GM10847 (cell line): ENCODE results near the gene SETMAR.

Experiments
- POLR2A ChIP-seq: IDR thresholded peaks from 2 replicates; pipeline ENCODE4 v1.6.1; 2011; ENCODE audit not compliant: insufficient read length; ENCODE audit errors: extremely low read depth

SETMAR gene

GRCh38 chr3:4306860-4307259 is 3.7 kb downstream of the SETMAR start:
- TF ChIP-seq POLR2A, result no peak

- no peak for TF ChIP-seq POLR2A
Observed at GRCh38 chr3:4309491-4310128, 6.4 kb downstream of the SETMAR start.

DNA sequence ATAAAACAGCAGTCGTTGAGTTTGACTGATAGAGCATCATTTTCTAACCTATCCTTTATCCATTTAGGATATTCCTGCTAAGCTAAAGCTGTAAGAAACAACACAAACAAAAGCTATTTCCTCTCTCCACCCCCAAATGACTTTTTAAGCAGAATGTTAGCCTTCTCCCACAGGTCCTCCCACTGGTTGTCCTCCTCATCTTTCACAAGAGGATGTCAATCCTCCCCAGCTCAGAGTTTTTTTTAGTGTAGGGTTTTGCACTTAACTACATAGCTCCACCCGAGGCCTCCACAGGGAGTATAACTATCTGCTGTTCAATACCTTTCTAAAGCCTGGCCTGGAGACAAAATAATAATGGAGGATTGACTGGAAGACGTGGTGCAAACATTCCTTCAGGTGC is 7.8 kb downstream of the SETMAR start:
- no peak for TF ChIP-seq POLR2A

GRCh38 chr3:4311496-4311895 is 8.3 kb downstream of the SETMAR start:
- TF ChIP-seq POLR2A, result no peak

- TF ChIP-seq POLR2A, result no peak
Observed at GRCh38 chr3:4313606-4314293, 10.6 kb downstream of the SETMAR start.

DNA sequence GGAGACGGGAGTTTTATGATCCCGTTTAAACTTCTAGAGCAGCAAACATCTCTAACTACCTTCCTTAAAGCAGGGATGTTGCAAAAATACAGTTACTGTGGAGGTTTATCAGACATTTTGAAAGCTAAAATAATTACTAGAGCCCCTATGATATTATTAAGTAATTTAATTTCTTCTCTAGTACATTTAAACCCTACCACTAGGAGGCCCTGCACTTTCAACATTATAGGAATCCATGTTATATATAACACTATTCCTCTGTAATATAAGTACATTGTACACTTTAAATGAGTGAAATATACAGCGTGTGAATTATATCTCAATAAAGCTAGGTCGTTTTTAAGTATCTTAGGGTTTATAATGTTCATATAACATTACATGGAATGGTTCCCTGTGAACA is 11.5 kb downstream of the SETMAR start:
- no peak for TF ChIP-seq POLR2A

GRCh38 chr3:4320096-4320911 is 17.1 kb downstream of the SETMAR start:
- TF ChIP-seq POLR2A, result no peak

GRCh38 chr3:4321732-4322131 is 18.6 kb downstream of the SETMAR start:
- no peak for TF ChIP-seq POLR2A

GRCh38 chr3:4322635-4323034 is 19.5 kb downstream of the SETMAR start:
- no peak for TF ChIP-seq POLR2A

DNA sequence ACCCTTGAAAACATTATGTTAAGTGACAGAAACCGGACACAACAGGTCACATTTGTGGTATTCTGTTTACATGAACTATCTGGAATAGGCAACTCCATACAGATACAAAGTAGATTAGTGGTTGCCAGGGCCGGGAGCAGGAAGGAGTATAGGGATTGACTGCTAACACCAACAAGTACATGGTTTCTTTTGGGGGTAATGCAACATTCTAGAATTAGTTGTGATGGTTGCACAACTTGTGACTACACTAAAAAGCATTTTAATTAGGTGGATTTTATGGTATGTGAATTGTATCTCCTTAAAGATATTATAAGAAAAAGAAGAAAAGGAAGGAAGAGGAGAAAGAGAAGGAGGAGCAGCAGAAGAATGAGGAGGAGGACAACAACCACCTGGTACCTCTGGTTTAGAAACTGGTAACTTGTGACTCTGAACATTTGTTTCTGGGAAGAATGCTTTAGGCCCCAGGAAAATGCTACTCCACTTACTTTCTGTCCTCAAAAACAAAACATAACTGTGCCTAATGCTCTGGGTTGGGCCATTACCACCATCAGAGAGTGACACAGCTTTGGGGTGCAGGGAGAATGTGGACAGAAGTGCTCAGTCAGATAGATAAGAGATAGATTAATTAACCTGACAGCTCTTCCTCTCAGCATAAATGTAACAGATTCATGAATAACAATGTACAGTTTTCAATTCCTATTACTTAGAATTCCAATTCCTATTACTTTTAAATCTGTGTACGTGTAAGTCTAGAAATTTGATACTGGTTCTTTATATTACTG is 20.3 kb downstream of the SETMAR start:
- TF ChIP-seq POLR2A, result no peak

DNA sequence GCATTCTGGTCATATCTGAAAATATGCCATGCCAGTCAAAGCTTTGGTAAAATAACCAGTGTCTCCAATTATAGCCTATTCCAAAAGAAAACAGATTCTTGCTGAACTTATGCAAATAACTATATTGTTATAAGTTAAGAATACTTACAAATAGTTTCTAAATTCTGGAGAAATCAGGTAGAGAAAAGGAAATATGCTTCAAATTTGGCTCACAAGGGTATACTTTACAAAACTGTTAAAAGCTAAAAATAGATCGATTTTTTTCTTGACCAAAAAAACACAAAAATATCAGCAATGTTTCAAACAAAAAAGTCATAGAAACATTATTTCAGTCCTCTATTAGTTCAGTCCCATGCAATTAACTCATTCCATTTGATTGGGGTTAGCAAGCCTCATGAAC is 23.7 kb downstream of the SETMAR start:
- TF ChIP-seq POLR2A, result no peak

GRCh38 chr3:4332111-4332510 is 28.9 kb downstream of the SETMAR start:
- TF ChIP-seq POLR2A, result no peak

DNA sequence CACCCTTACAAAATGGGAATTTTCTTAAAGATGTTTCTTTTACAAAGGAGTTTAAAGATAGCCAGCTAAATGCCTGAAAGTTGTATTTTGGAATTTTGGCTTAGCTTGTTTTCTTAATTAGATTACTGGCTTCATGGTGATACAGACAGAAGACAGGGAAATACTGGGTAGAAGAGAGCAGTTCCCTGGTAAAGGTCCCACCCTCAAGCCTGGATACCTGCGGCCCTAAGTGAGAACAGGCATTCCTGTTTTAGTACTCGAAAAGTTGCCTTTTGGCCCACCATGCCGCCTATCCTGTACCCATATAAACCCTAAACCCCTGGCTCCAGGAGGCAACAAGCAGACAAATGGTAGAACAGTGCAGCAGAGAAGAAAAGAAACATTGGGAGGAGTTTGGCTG is 29.4 kb downstream of the SETMAR start:
- no peak for TF ChIP-seq POLR2A

DNA sequence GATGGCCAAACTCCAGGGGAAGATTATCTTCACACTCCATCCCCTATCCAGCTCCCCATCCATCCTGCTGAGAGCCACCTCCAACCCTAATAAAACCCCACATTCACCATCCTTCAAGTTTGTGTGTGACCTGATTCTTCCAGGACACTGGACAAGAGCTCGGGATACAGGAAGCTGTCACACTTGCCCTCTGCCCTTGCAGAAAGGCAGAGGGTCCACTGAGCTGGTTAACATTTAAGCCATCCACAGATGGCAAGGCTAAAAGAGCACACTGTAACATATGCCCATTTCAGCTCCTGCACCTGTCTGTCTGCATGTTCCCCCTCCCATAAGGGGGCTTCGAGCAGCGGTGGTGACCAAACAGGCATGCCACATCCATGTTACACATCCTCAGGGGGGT is 29.8 kb downstream of the SETMAR start:
- TF ChIP-seq POLR2A, result no peak

DNA sequence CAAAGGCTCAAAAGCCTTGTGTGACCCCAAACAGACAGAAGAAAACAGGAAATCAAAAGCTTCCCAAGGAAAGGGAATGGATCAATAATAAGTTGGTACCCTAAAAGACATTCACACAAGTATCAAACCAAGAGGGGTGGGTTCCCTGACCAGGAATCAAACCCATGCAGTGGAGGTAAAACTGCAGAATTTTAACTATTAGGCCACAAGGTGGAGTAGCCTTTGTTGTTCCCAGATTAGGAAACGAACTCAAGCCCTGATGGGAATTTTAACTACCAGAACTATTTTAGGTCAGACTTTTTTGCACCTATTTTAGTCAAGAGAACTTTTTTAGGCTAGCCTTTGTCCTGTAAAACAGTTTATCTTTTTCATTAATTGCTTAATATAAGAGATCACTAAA is 31.4 kb downstream of the SETMAR start:
- no peak for TF ChIP-seq POLR2A
